Epithelial cell of esophagus (primary cell): ENCODE results near the gene ZNF556.

ENCODE experiments used
- DNase-seq: peaks from one replicate; pipeline ENCODE4 v3.0.0; 2010; ENCODE audit warnings: low read depth
- H3K4me3 ChIP-seq: 2 replicates; pipeline ENCODE4 v1.5.1; 2011; ENCODE audit warnings: mild to moderate bottlenecking, low read length, control low read depth
- TF ChIP-seq, protein P1 (sequence below): IDR thresholded peaks from 2 replicates; pipeline ENCODE4 v1.5.1; 2011; ENCODE audit warnings: low read depth, mild to moderate bottlenecking, low read length, control low read depth, inconsistent platforms; ENCODE audit not compliant: insufficient read depth; ENCODE audit errors: missing control alignments

ZNF556 gene

DNA sequence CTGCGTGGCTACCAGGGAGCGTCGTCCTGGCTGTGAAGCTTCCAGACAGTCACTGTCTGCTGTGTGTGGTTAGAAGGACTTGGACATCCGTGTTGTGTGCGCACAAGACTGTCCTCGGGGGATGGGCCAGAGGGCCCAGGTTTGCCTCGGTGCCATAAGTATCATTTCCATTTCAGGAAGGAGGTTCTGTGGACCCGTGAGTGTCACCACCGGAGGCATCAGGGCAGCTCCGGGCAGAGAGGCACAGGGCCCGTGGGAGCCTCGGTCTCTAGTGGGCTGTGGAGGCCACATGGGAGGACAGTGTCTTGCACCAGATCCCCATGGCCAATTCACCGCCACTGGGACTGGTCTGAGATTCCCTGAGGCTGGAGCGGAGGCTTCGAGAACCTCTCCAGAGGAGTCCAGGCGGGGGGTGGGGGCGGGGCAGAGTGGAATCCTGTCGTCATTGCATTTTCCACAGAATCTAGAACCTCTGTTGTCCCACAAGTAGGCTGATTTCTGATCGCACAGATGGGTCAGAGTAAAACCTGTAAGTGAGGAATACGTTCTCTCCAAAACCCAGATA lies 39.6 kb downstream of the ZNF556 start:
- no peak overlapping the region for H3K4me3 ChIP-seq
- no peak for DNase-seq
- TF ChIP-seq, protein P1, sequence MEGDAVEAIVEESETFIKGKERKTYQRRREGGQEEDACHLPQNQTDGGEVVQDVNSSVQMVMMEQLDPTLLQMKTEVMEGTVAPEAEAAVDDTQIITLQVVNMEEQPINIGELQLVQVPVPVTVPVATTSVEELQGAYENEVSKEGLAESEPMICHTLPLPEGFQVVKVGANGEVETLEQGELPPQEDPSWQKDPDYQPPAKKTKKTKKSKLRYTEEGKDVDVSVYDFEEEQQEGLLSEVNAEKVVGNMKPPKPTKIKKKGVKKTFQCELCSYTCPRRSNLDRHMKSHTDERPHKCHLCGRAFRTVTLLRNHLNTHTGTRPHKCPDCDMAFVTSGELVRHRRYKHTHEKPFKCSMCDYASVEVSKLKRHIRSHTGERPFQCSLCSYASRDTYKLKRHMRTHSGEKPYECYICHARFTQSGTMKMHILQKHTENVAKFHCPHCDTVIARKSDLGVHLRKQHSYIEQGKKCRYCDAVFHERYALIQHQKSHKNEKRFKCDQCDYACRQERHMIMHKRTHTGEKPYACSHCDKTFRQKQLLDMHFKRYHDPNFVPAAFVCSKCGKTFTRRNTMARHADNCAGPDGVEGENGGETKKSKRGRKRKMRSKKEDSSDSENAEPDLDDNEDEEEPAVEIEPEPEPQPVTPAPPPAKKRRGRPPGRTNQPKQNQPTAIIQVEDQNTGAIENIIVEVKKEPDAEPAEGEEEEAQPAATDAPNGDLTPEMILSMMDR = no peak

DNA sequence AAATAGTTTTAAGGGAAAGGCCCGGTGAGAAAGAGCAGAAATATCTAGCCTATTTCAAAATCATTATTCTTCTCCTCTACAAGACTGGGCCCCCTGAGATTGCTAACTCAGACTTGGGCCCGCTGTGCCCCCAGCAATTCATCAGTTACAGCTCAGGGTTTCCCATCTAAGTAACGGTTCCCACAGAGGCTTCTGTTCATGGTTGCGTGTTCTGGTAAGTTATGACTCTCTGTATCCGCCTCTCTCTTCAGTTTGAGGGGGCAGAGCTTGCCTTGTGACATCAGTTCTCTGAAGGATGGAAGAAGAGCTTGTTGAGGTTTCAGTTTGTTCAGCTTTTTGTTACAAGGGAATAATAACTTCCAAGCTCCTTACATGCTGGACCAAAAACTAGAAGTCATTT lies 45.2 kb downstream of the ZNF556 start:
- no peak overlapping the region for H3K4me3 ChIP-seq
- TF ChIP-seq, protein P1 = no peak
- DNase-seq = no peak

DNA sequence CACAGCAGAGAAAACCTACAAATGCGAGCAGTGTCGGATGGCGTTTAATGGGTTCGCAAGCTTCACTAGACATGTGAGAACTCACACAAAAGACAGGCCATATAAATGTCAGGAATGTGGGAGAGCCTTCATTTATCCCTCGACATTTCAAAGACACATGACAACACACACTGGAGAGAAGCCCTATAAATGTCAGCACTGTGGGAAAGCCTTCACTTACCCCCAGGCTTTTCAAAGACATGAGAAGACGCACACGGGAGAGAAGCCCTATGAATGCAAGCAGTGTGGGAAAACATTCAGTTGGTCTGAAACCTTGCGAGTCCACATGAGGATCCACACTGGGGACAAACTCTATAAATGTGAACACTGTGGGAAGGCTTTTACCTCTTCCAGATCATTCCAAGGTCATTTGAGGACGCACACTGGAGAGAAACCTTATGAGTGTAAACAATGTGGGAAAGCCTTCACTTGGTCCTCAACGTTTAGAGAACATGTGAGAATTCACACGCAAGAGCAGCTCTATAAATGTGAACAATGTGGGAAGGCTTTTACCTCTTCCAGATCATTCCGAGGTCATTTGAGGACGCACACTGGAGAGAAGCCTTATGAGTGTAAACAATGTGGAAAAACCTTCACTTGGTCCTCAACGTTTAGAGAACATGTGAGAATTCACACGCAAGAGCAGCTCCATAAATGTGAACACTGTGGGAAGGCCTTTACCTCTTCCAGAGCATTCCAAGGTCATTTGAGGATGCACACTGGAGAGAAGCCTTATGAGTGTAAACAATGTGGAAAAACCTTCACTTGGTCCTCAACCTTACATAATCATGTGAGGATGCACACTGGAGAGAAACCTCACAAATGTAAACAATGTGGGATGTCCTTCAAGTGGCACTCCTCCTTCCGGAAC lies 50.4 kb downstream of the ZNF556 start:
- TF ChIP-seq, protein P1 = no peak
- H3K4me3 ChIP-seq = no peak overlapping the region
- no peak for DNase-seq

DNA sequence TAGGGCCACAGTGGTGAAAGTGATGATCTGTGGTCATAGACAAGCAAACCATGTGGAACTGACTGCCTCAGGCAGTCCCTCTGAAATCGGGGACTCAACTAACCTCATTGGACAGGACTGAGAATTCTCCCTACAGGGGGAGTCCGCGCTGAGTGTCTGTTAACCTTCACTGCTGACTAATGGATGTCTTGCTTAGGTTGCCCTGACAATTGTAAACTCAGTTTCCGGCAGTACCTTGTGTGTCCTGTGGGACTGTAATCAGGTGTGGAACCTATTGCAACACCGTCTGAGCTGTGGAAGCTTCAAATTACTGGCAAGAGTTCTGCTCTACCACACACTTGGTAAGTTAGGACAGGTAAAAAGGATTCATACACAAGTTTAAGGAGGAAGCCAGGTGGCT lies 55.9 kb downstream of the ZNF556 start:
- no peak overlapping the region for H3K4me3 ChIP-seq
- TF ChIP-seq, protein P1 = peak; percentile 36
- peak; percentile 90 for DNase-seq

DNA sequence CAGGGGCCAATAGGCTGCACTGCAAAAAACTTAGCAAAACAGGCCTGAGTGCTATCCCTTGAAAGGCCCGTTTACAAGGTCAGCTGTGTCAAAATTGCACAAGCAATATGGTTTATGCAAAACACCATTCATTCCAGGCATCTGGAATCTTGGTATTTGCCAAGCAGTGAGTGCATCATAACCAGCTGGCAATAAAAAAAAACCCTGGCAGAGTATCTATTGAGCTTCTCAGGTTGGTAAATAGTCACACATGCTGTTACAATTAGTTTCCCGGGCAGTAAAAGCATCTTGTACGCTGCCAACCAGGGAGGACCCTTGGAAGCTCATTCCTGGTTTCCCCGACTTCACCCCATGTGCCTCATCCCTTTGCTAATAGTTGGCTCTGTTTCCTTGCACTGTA lies 56.4 kb downstream of the ZNF556 start:
- TF ChIP-seq, protein P1 = no peak

DNA sequence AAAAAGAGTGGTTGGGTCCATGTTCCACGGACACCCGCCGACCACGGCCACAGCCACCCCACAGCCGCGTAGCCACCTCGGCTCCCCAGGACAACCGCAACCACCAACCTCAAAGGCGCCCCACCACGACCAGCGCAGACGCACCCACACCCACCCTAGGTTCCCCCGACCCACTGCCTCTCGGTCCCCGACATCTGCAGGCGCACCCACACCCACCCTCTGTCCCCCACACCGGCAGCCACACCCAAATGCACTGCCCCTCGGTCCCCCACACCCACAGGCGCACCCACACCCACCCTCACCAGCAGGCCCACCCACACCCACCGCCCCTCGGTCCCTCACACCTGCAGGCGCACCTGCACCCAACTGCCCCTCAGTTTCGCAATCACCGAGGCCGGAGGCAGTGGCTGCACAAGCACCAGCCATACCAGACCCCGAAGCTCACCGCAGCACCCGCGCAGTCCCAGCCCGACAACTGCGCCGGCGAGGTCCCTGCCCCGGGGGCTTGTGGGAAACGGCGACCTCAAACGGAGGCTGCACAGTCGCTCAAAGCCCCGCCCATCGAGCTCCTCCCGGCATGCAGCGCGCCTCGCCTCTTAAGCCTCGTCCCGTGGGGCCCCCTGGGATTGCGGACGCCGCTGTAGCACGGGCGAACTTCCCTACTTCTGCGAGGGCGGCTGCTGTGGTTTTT lies 59.4 kb downstream of the ZNF556 start:
- DNase-seq = no peak
- no peak overlapping the region for H3K4me3 ChIP-seq
- TF ChIP-seq, protein P1 = no peak

More for the DNA sequence above, 56.4 kb downstream of the ZNF556 start:
- no peak overlapping the region for H3K4me3 ChIP-seq
- DNase-seq = peak; percentile 71
